Measurements from ENCODE around the gene JUND.

- peak in 3 of 11 experiments; percentile 0 to 43 (median 9) for TF ChIP-seq CTCF (IDR thresholded peaks at IDR 0.05 in 8 of 11, conservative IDR thresholded peaks at IDR 0.05 in 3 of 11)
- peak; percentile 99 to 100 (median 99) for TF ChIP-seq POLR2AphosphoS5 (IDR thresholded peaks at IDR 0.05)
Measured at GRCh38 chr19:18281082-18282020, at the start of gene JUND.
